HG02943 (cell line): ENCODE measurements around the gene PRCP.

ENCODE experiments used
- ATAC-seq: cut with Tn5 transposase; IDR thresholded peaks from one replicate; pipeline ENCODE4 v1.9.1; 2021; ENCODE audit warnings: mild to moderate bottlenecking, low read depth, moderate library complexity; ENCODE audit not compliant: unreplicated experiment

Gene PRCP

DNA sequence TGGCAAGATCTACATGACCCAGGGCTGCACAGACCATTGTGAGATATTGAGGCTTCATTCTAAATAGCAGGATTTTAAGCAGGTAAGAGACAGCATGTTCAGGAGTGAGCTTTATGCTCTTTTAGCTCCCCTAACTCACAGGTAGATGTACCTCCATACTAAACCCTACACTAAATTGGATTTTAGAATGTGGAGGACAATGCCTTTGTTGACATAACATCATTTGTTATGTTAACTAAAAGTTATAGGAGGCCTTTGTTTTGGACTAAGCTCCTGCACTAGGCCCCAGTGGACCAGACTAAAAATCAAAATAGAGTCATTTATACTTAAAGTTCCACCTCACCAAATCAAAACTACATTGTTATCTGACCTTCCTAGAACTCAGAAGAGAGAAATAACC lies 8.1 kb upstream of the PRCP start:
- no peak for ATAC-seq

DNA sequence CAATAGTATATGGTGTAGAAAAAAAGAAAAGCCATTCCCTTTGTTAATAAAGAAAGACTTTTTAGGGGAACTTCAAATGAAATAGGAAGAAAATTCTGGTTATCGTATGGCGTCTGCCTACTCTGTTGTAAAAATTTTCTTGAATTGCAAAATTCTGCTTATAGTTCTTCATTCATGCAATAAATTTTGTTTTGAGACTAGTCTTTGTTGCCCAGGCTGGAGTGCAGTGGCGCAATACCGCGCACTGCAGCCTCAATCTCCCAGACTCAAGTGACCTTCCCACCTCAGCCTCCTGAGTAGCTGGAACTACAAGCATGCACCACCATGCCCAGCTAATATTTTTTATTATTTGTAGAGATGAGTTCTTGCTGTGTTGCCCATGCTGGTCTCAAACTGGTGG lies 7.1 kb upstream of the PRCP start:
- no peak for ATAC-seq

DNA sequence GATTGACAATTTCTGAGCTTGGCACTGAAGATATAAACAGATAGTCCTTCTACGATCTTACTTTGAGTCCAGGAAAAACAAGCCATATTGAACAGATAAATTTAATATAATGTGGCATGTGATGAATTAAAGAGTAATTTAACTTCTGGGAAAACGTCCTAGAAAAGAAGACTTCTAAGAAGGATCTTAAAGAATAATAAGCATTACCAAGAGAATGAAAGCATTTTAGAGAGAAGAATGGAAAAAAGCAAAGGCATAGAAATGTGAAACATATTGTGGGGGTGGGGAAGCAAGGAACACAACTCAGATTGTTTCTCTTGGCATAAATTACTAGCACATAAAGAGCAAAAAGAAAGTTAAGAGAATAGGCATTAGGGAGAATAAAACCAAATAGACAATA lies 6.7 kb upstream of the PRCP start:
- ATAC-seq = no peak

DNA sequence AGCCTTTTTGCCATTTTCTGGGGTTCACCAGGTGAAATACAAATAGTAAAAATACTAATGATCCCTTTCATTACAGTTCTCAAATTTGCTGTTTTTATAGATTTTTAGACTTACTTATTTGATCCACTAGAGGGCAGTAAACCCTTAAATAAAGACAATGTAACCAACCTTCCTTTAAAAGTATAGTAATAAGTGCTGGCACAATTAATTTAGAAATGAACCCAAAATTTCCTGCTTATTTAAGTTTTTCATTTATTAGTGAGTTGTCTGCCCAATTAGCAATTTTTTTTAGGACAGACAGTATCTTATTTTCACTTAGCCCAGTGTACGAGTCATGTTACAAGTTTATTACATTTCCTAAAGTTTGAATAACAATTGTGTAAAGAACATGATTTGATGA lies 6.0 kb upstream of the PRCP start:
- ATAC-seq = no peak

DNA sequence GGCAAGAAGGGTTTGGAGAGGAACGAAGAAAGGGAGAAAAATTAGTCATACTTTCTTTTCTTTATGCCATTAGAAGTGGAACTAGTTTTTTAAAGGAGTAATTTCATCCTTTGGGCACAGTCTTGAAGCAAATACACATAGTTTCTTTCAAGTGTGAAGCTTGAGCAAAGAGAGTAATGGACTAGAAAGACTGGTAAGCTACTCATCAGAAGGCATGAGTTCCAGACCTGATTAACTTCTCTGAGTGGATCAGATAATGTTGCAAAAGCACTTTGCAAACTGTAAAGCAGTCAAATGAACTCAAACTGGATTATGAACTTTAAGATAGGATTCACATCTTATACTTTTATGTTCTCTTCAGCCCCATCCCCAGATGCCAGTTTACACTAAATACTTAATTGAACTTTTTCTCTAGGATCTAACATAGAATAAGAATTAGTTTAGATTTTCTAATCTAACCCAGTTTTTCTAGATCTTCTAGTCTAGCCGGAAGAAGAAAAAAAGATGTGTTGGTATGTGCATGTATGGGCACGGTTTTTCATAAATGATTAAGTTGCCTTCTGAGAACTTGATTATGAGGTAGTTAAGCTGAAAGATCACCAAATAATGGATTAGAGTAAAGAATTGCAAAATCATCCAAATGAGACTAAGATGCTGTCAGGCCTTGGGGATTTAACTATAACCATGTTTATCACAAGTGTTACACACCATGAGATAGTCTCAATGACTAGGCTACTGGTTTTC lies 3.8 kb upstream of the PRCP start:
- ATAC-seq = no peak

DNA sequence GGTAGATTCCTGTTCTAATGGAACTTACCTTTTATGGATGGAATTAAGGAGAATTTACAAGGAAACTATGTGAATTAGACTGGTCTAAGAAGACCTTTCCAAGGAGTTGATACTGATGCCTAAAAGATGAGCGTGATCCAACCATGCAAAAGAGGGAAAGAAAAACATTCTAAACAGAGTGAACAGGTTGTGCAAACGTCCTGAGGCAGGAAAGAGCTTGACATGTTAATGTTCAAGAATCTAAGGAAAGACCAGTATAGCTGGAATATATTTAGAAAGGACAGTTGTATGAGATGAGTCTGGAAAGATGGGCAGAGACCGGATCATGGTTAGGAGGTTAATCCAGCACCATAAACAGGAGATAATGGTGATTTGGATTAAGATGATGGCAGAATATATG lies 2.6 kb upstream of the PRCP start:
- no peak for ATAC-seq

DNA sequence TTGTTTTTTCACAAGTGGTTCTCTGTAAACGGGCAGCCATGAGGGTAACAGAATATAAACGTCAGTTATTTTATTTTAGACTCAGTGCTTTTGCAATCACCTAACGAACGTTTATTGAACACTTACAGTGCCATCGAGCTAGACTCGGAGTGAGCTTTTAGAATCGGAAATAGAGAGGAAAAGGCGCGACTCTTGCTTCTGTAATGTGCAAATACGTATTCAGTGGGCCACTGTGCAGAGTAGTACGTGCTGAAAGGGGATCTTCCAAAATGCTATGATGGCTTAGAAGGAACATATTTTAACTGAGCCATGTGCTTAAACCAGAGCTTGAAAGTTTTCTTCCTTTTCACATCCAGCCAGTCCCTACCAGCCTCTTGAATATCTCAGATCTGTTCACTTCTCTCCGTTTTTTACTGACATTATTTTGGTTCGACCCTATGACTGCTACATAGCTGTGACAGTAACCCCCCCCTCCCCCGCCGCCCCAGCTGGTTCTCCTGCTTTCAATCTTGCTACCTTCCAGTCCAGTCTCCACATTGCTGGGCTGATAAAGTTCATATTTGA lies 1.8 kb upstream of the PRCP start:
- ATAC-seq = no peak

DNA sequence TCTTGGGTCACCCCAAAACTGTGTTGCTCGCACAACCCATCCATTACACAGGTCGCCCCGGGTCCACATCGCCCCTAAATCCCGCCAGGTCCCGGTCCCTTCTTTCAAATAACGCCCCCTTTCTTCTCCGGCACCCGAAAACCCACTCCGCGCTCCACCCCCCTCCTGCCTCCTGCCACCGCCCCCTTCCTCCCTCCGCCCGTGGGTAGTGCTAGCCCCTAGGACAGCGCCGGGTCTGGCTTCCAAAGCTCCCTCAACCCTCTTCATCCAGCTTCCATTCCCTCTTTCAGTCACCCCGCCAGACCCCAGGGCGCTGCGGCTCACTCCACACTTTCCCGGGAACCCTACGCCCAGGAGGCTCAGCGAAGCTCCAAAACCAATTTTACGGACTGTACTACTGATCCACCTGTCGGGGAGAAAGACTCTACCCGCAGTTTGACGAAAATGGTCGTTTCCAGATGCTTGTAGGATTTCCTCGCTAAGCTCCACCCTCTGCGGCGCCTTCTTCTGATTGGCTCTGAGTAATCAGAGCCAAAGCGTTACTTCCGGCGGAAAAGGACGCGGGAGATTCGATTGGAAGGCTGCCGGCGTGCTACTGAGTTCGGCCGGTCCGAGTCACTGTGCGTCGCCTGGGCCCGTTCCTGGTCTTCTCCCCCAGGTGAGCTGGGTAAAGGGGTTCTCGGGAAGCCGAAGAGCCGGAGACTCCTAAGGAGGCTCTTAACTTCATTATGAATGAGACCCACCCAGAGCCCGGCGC lies 1.1 kb upstream of the PRCP start, which contains the start of gene DDIAS:
Gene DDIAS (plus strand): TSS at position 572 of the 757 bp plus-strand sequence. CDS start 13,003 bp downstream, outside the sequence.
- peak; percentile 69 for ATAC-seq

DNA sequence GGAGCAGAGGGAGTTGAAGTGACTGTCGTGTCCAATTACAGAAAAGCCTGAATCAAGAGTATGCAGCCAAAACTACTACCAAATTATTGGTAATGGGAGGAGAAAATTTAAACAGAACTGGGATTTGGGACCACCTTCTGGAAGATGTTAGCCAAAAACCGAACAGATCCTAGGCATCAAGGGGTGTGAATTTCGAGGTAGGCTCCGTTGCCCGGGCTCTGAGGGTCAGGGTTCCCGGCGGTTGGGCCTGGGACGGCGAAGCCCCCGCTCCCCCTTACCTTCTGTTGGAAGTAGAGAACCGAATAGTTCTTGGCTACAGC lies 313 bp downstream of the PRCP start:
- no peak for ATAC-seq

DNA sequence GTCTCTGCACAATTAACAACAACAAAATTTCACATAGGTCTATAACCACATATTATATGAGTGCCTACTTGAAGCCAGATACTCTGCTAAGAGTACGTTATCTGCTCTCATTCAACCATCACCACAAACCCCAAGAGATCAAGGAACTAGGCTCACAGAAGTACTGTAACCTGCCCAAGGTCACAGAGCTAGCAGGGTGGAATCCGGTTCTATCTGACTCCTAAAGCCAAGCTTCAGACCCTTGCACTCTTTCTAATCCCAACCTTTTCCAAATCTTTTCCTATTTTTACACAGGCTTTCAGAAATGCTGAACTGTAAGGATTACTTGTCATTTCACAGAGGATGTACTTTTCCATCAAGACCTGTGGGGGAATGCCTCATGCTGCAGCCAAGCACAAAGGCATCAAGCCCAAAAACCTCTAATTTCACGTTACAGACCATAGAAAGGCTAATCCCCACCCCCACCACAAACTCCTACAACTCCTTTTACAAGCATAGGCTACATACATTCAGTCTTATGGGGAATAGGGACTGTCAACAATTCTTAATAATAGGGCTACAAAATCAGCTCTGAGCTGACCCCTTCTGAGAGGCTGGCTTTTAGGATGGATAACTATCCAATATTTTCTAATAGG lies 927 bp downstream of the PRCP start:
- ATAC-seq = no peak

DNA sequence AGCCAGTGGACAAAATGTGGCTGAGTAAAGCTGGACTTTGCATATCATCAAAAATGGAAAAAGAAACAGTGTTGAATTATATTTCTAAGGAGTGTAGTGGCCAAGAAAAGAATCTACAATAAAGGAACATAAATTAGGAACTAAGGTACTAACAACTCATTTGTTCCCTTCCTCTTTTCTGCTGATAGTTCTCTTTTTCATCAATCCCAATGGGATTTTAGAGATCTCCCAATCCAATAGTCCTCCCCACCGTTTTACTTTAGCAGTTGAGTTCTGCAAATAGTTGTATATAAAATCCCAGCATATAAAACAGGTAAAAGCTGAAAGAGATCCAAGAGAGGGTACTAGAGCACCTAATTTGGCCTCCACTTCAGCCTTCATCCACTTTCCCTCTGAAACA lies 2.0 kb downstream of the PRCP start:
- no peak for ATAC-seq

DNA sequence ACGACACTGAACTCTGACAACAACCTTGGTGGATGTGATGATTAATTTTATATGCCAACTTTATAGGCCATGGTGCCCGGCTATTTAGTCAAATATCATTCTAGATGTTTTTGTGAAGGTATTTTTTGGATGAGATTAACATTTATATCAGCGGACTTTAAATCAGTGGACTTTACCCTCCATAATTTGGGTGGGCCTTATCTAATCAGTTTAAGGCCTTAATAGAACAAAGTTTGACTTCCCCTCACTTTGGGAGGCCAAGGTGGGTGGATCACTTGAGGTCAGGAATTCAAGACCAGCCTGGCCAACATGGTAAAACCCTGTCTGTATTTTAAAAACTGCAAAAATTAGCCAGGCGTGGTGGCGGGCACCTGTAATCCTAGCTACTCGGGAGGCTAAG lies 4.0 kb downstream of the PRCP start:
- no peak for ATAC-seq

DNA sequence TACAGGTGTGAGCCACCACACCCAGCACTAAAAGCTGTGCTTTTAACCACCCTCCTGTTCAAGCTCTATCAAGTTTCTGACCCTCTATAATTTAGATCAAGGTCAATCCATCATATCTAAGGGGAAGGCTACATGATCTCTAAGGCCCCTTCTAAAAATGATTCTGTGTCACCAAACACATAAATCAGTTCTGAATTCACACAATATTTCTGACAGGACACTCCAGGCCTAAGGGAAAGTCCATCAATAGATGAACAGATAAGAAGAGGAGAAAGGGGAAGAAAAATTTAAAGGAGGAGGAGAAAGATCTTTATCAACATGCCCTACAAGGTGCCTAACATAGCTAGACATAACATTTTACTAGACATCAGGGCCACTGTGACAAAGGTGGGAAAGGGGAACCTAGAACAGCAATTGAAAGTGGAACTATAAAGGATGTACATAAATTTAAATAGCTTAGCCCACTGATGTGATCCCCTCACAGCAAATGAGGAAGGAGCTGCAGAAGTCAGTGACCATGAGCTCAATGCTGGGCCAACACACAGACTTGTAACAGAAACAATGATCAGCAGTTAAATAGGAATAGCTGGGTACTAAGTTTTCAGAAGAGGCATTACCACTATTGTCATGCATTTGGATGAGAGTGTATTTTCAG lies 4.7 kb downstream of the PRCP start:
- ATAC-seq = no peak

DNA sequence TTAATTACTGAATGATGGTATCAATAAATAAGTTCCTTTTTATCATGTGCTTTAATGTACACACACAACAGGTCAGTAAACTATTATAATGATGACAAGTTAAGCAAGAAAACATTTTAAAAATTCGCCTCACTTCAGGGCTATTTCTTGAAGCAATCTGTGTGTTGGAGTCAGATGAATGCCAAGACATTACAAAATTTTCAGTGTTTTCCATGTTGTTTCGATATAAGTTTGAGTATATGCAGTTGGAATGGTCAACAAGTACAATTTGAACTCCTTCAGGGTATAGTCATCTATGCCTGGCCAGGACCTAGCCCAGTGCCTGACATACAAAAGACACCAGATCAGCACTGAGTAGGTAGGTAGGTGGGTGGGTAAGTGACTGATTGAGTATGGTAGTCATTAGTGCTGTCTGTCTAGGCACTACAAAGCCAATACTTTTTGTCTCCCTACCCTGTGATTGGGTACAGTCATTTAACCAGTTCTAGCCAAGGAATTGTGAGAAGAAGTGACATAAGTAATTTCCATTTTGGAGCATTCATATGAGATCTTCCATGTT lies 7.5 kb downstream of the PRCP start:
- ATAC-seq = no peak

DNA sequence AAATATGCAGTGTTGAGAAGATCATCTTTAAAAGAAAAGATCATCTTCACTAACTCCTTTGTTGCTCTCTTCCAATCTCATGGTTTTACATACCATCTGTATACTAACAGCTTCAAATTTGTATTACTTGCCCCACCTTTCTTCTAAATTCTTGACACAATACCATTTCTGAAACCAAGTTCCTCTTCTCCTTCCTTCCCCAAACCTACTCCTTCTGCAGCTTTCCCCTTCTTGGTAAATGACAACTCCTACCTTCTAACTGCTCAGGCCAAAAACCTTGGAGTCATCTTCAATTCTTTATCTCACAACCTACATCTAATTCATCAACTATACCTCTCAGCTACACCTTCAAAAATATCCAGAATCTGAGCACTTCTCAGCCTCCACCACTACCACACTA lies 9.3 kb downstream of the PRCP start:
- ATAC-seq = no peak

DNA sequence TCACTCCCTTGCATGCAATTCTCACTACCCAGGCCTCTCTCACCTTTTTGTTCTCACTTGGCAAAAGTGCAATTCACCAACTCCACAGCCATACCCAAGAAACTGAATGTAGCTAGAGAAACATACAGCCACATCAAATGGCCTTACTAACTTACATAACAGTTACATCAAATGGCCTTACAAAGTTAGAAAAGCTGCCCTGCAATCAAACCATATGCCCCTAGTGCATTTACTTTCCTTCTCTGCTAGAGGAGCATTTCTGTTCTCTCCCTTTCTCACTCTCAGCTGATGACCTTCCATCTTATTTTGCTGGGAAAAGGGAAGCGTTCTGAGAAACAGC lies 10.3 kb downstream of the PRCP start:
- no peak for ATAC-seq

DNA sequence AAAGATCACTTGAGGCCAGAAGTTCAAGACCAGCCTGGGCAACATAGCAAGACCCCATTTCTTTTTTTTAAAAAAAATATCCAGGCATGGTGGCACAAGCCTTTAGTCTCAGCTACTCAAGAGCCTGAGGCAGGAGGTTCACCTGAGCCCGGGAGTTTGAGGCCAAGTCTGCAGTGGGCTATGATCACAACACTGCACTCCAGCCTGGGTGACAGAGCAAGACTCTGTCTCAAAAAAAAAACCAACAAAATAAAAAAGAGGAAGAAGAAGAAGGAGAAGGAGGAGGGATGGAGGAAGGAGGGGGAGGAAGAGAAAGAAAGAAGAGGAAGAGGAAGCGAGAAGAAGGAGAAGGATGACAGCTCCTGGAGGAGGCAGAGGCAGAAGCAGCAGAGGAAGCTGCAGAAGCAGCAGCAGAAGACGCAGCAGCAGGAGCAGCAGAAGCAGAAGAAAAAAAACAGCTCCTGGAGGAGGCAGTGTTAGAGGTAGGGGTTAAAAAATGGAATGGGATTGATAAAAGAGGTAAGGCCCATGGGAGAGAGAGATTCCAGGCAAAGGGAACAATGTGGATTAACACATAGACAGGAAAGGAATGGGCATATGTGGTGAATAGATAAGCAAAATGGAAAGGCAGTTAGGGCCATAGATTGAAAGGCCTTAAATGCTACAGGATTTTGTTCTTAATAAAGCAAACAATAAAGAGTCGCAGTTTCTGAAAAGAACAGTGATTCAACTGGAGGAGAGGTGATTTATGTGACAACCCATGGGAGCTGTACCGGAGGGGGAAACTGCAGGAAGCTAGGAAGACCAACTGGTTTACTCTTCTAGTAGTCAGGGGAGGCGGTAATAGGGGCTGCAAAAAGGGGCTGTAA lies 10.9 kb downstream of the PRCP start:
- ATAC-seq = no peak

DNA sequence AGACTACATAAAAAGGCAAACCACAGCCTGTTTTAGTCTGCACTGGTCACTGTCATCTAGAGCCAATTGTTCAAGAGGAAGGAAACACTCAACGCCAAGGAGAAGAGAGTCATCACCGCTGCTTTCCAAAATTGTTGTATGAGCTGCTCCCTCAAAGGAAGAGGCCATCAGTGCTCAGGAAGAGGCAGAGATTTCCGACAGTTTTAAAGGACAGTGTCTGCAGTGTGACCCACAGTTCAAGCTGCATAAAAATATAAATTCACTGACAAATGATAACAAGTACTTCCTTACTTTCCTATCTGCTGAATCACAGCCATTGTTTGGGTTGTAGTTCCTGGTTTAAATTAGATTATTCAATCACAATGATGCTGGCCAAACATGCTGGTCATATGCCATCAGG lies 16.4 kb downstream of the PRCP start:
- no peak for ATAC-seq

DNA sequence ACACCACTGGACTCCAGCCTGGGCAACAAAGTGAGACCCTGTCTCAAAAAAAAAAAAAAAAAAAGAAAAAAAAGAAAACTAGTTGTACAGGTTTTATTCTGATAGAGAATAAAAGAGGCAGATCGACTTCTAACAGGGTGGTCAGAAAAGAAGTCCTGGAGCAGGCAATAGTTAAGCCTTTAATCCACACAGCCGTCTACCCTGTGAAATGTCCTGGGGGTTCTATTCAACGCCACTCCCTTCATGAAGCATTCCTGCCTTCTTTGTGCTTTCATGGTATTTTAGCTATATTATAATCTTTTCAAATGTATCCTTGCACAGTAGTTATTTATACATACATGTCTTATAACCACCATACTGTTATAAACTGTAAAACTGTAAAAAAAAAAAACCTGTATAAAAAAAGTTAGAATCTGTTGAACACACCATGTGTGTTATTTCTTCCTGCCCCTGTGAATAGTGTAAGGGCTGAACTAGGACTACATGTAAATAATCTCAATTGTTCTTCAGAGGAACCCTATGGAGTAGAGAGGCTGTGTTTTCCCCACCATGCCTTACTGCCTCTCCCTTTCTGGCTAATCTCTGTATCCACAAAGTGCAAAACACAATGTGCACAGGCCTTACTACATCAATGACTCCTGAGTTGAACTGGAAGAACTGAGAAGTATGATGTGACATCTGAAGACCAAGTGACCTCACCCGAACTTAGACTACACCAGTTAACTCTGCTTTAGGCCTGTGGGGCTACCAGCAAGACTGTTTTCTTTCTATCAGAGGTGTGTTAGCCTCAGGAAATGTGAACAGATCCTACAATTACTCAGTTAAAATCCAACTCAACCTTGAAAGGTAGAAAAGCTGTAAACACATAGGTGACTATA lies 25.3 kb downstream of the PRCP start:
- ATAC-seq = no peak
